ENCODE measurements around the gene SUSD2. TPM values are rescaled to one million over a fixed set of nuclear protein-coding genes. Genes with fewer than 3 reads are reported as not detected.
"Not testable (repeated sequence)": the region's sequence is repeated elsewhere in the genome, so short reads cannot be mapped to it uniquely, and the experiment has no call there.

SUSD2 gene
- total RNA-seq, 1 donor from 2014 or later: under 0.01 TPM

- no peaks in the 10 kb centered on the region for H3K36me3 ChIP-seq (ENCODE audit: control insufficient read depth, insufficient read depth, low read length)
- TF ChIP-seq, protein P1, sequence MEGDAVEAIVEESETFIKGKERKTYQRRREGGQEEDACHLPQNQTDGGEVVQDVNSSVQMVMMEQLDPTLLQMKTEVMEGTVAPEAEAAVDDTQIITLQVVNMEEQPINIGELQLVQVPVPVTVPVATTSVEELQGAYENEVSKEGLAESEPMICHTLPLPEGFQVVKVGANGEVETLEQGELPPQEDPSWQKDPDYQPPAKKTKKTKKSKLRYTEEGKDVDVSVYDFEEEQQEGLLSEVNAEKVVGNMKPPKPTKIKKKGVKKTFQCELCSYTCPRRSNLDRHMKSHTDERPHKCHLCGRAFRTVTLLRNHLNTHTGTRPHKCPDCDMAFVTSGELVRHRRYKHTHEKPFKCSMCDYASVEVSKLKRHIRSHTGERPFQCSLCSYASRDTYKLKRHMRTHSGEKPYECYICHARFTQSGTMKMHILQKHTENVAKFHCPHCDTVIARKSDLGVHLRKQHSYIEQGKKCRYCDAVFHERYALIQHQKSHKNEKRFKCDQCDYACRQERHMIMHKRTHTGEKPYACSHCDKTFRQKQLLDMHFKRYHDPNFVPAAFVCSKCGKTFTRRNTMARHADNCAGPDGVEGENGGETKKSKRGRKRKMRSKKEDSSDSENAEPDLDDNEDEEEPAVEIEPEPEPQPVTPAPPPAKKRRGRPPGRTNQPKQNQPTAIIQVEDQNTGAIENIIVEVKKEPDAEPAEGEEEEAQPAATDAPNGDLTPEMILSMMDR (IDR thresholded peaks at IDR 0.05; ENCODE audit: insufficient read depth, low read length, severe bottlenecking): no peak
- H3K4me3 ChIP-seq (ENCODE audit: low read depth, low read length): no peak overlapping the region
- DNase-seq (ENCODE audit: low read depth) (peak; percentile 36), FAIRE-seq (no peak)
- H3K27me3 ChIP-seq (ENCODE audit: control insufficient read depth, insufficient read depth, low read length): no peaks in the 10 kb centered on the region
Measured at GRCh38 chr22:24201681-24202614, 20.7 kb downstream of the SUSD2 start.

DNA sequence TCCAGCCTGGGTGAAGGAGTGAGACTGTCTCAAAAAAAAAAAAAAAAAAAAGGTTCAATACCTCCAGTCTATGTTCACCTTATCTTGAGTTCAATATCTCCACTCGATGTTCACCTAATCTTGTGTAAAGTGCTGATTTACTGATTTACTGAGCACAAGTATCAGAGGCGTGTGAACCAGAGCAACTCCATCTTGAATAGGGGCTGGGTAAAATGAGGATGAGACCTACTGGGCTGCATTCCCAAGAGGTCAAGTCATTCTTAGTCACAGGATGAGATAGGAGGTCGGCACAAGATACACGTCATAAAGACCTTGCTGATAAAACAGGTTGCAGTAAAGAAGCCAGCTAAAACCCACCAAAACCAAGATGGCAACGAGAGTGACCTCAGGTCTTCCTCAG is 22.6 kb downstream of the SUSD2 start:
- H3K27me3 ChIP-seq (ENCODE audit: control insufficient read depth, insufficient read depth, low read length); H3K4me3 ChIP-seq (ENCODE audit: low read depth, low read length); FAIRE-seq; H3K36me3 ChIP-seq (ENCODE audit: control insufficient read depth, insufficient read depth, low read length): not testable (repeated sequence)
- peak; percentile 48 for DNase-seq (ENCODE audit: low read depth)

GRCh38 chr22:24205438-24206195 is 24.3 kb downstream of the SUSD2 start:
- Histone ChIP-seq H3K27me3 (ENCODE audit: control insufficient read depth, insufficient read depth, low read length) (no peaks in the 10 kb centered on the region), H3K4me3 (ENCODE audit: low read depth, low read length) (no peak overlapping the region), H3K36me3 (ENCODE audit: control insufficient read depth, insufficient read depth, low read length) (no peaks in the 10 kb centered on the region)
- FAIRE-seq: no peak
- TF ChIP-seq, protein P1 (IDR thresholded peaks at IDR 0.05; ENCODE audit: insufficient read depth, low read length, severe bottlenecking): no peak
- peak; percentile 10 for DNase-seq (ENCODE audit: low read depth)

- not testable (repeated sequence) for DNase-seq (ENCODE audit: low read depth); FAIRE-seq; H3K4me3 ChIP-seq (ENCODE audit: low read depth, low read length); H3K27me3 ChIP-seq (ENCODE audit: control insufficient read depth, insufficient read depth, low read length); H3K36me3 ChIP-seq (ENCODE audit: control insufficient read depth, insufficient read depth, low read length)
Measured at GRCh38 chr22:24206460-24207263, 25.4 kb downstream of the SUSD2 start.

- no peak overlapping the region for H3K4me3 ChIP-seq (ENCODE audit: low read depth, low read length)
Measured at GRCh38 chr22:24207264-24208011, 26.2 kb downstream of the SUSD2 start.

More at GRCh38 chr22:24207264-24208011, 26.2 kb downstream of the SUSD2 start:
- TF ChIP-seq, protein P1 (IDR thresholded peaks at IDR 0.05; ENCODE audit: insufficient read depth, low read length, severe bottlenecking): no peak
- DNase-seq (ENCODE audit: low read depth) (peak; percentile 4), FAIRE-seq (no peak)
- Histone ChIP-seq H3K36me3 (ENCODE audit: control insufficient read depth, insufficient read depth, low read length) (no peaks in the 10 kb centered on the region), H3K27me3 (ENCODE audit: control insufficient read depth, insufficient read depth, low read length) (no peaks in the 10 kb centered on the region)

All from bronchial epithelial cell (primary cell).